GM12878 (cell line): Measurements from ENCODE around the gene LMO2.

Source experiments
- CEBPZ ChIP-seq: fragments of 150-350 bp; IDR thresholded peaks from 2 replicates; pipeline ENCODE4 v1.6.1; 2016; ENCODE audit warnings: low read depth, low read length
- MTA3 ChIP-seq: IDR thresholded peaks from 2 replicates; pipeline ENCODE4 v1.6.1; 2012; ENCODE audit warnings: low read length, inconsistent platforms, borderline replicate concordance
- SKIL ChIP-seq: fragments of 450-650 bp; IDR thresholded peaks from 2 replicates; pipeline ENCODE4 v1.6.1; 2017; ENCODE audit warnings: mild to moderate bottlenecking, low read depth, inconsistent platforms; ENCODE audit not compliant: poor library complexity, severe bottlenecking
- USF2 ChIP-seq: IDR thresholded peaks from 2 replicates; pipeline ENCODE4 v1.6.1; 2011; ENCODE audit warnings: low read depth, low read length, improper control_type of control experiment, borderline replicate concordance

- TF ChIP-seq MTA3 (no peak), SKIL (no peak), USF2 (no peak), CEBPZ (no peak)
These were observed 19.1 kb upstream of the LMO2 start for GRCh38 chr11:33910958-33911339.
